GM23338 (cell line): Measurements from ENCODE around the gene WFDC11. TPM values are rescaled to one million over a fixed set of nuclear protein-coding genes. Genes with fewer than 3 reads are reported as not detected.
"Not testable (repeated sequence)": the region's sequence is repeated elsewhere in the genome, so short reads cannot be mapped to it uniquely, and the experiment has no call there.

Experiments
- ATAC-seq: fragments of 200-7000 bp; cut with Tn5 transposase; 3 replicates; pipeline ENCODE4 v1.9.1; 2020
- DNase-seq: peaks from one replicate; pipeline ENCODE4 v3.0.0-alpha.2; 2015; ENCODE audit warnings: low spot score
- H2AFZ ChIP-seq: fragments of 200-600 bp; sonication (generic); 2 replicates; pipeline ENCODE4 v1.8.0; 2016; ENCODE audit warnings: antibody characterized with exemption, mild to moderate bottlenecking, moderate library complexity
- H3F3A ChIP-seq: fragments of 200-600 bp; sonication (generic); replicated peaks from 2 replicates; pipeline ENCODE4 v1.8.0; 2017; ENCODE audit warnings: antibody characterized with exemption, mixed run types, low read depth
- H3K27ac ChIP-seq: fragments of 200-600 bp; sonication (generic); 2 replicates; pipeline ENCODE4 v1.6.1; 2016; ENCODE audit warnings: low read depth
- H3K27me3 ChIP-seq: fragments of 200-600 bp; sonication (generic); 2 replicates; pipeline ENCODE4 v1.8.0; 2016; ENCODE audit warnings: mild to moderate bottlenecking, mixed run types, moderate library complexity; ENCODE audit not compliant: insufficient read depth
- H3K36me3 ChIP-seq: fragments of 200-600 bp; sonication (generic); 2 replicates; pipeline ENCODE4 v1.8.0; 2016; ENCODE audit warnings: mild to moderate bottlenecking; ENCODE audit not compliant: insufficient read depth
- H3K4me1 ChIP-seq: fragments of 200-600 bp; sonication (generic); 2 replicates; pipeline ENCODE4 v1.8.0; 2016; ENCODE audit warnings: mild to moderate bottlenecking, moderate library complexity; ENCODE audit not compliant: insufficient read depth
- H3K4me2 ChIP-seq: fragments of 200-600 bp; sonication (generic); 2 replicates; pipeline ENCODE4 v1.7.1; 2017; ENCODE audit warnings: mixed run types
- H3K4me3 ChIP-seq: fragments of 200-600 bp; sonication (generic); 2 replicates; pipeline ENCODE4 v1.6.1; 2016; ENCODE audit warnings: mixed run types
- H3K79me2 ChIP-seq: fragments of 200-600 bp; sonication (generic); replicated peaks from 2 replicates; pipeline ENCODE4 v1.8.0; 2017; ENCODE audit warnings: mild to moderate bottlenecking; ENCODE audit not compliant: insufficient read depth
- H3K9me2 ChIP-seq: fragments of 200-600 bp; sonication (generic); 2 replicates; pipeline ENCODE4 v1.8.0; 2017; ENCODE audit not compliant: insufficient read depth
- H4K20me1 ChIP-seq: fragments of 200-600 bp; sonication (generic); replicated peaks from 2 replicates; pipeline ENCODE4 v1.8.0; 2017; ENCODE audit warnings: mild to moderate bottlenecking; ENCODE audit not compliant: insufficient read depth
- H3K27ac Mint-ChIP-seq: 2 replicates; pipeline ENCODE4 v1.8.0; 2020; ENCODE audit warnings: inconsistent platforms, mild to moderate bottlenecking, moderate library complexity, mixed read lengths
- H3K27me3 Mint-ChIP-seq: 3 replicates; pipeline ENCODE4 v1.8.0; 2022; ENCODE audit warnings: low read depth, mild to moderate bottlenecking, moderate library complexity, mixed read lengths, inconsistent platforms; ENCODE audit not compliant: insufficient read depth, poor library complexity
- H3K36me3 Mint-ChIP-seq: 3 replicates; pipeline ENCODE4 v1.8.0; 2021; ENCODE audit warnings: low read depth, mild to moderate bottlenecking, inconsistent platforms, moderate library complexity, mixed read lengths
- H3K4me1 Mint-ChIP-seq: 3 replicates; pipeline ENCODE4 v1.8.0; 2020; ENCODE audit warnings: mild to moderate bottlenecking, inconsistent platforms, mixed read lengths
- H3K4me3 Mint-ChIP-seq: 3 replicates; pipeline ENCODE4 v1.8.0; 2021; ENCODE audit warnings: moderate library complexity, mild to moderate bottlenecking, inconsistent platforms, mixed read lengths
- H3K9me3 Mint-ChIP-seq: 3 replicates; pipeline ENCODE4 v1.8.0; 2020; ENCODE audit warnings: moderate library complexity, mild to moderate bottlenecking, inconsistent platforms, mixed read lengths
- CREB1 ChIP-seq: fragments of 250-450 bp; sonication (Bioruptor Pico); IDR thresholded peaks from 2 replicates; pipeline ENCODE4 v1.5.0; 2020; ENCODE audit warnings: low read depth, mild to moderate bottlenecking, moderate library complexity
- JUNB ChIP-seq: IDR thresholded peaks from one replicate; pipeline ENCODE4 v1.6.1; 2016; ENCODE audit warnings: antibody characterized with exemption; ENCODE audit not compliant: unreplicated experiment
- NANOG ChIP-seq: IDR thresholded peaks from 2 replicates; pipeline ENCODE4 v1.6.1; 2016; ENCODE audit warnings: antibody characterized with exemption, borderline replicate concordance
- POLR2AphosphoS5 ChIP-seq: IDR thresholded peaks from 2 replicates; pipeline ENCODE4 v1.6.1; 2016; ENCODE audit warnings: antibody characterized with exemption, low read depth
- REST ChIP-seq: IDR thresholded peaks from one replicate; pipeline ENCODE4 v1.6.1; 2018; ENCODE audit warnings: antibody characterized with exemption; ENCODE audit not compliant: unreplicated experiment
- ZNF114 ChIP-seq: fragments of 250-450 bp; sonication (Bioruptor Pico); IDR thresholded peaks from 2 replicates; pipeline ENCODE4 v1.5.0; 2020; ENCODE audit warnings: mild to moderate bottlenecking, moderate library complexity
- ZNF462 ChIP-seq: fragments of 250-450 bp; sonication (Bioruptor Pico); IDR thresholded peaks from 2 replicates; pipeline ENCODE4 v1.5.0; 2020; ENCODE audit warnings: mild to moderate bottlenecking, moderate library complexity
- polyA plus RNA-seq: library from polyadenylated mRNA; unstranded; fragments of >200 nt; fragmentation: Nextera tagmentation; extraction: Ambion mirVana; gene quantifications from 2 replicates; pipeline ENCODE4 v1.2.1, GENCODE V29; 2016
- total RNA-seq: library from RNA; depleted of rRNA; stranded (reverse); fragments of >200 nt; shearing (Covaris generic); gene quantifications from 2 replicates; pipeline ENCODE4 v1.2.3, GENCODE V29; 2014

WFDC11 gene
- total and polyA plus RNA-seq, 2 experiments from 2014 or later = not detected

GRCh38 chr20:45657038-45657437 lies 13.0 kb downstream of the WFDC11 start:
- not testable (repeated sequence) for ATAC-seq, H3K9me2 ChIP-seq, H3K79me2 ChIP-seq, H3F3A ChIP-seq, H3K27me3 Mint-ChIP-seq, H3K4me3 ChIP-seq, H3K36me3 ChIP-seq, H3K4me1 Mint-ChIP-seq, DNase-seq, H3K4me3 Mint-ChIP-seq, H3K27ac Mint-ChIP-seq, H3K4me2 ChIP-seq, H2AFZ ChIP-seq, H3K27ac ChIP-seq, H3K27me3 ChIP-seq, H3K4me1 ChIP-seq, H4K20me1 ChIP-seq, H3K36me3 Mint-ChIP-seq
- H3K9me3 Mint-ChIP-seq = peaks cover 25% of the 10 kb centered on the region

- not testable (repeated sequence) for H3K36me3 ChIP-seq, DNase-seq, H3F3A ChIP-seq, H3K27me3 ChIP-seq, H3K4me3 Mint-ChIP-seq, H2AFZ ChIP-seq, H3K27me3 Mint-ChIP-seq, H4K20me1 ChIP-seq, H3K79me2 ChIP-seq, ATAC-seq, H3K4me1 Mint-ChIP-seq, H3K4me3 ChIP-seq, H3K4me1 ChIP-seq, H3K27ac Mint-ChIP-seq, H3K4me2 ChIP-seq, H3K27ac ChIP-seq
- H3K9me2 ChIP-seq = peaks cover 15% of the 10 kb centered on the region; the same call in 1 of the 2 replicates
- Mint-ChIP-seq H3K9me3 (peaks cover 50% of the 10 kb centered on the region), H3K36me3 (peaks cover 24% of the 10 kb centered on the region)
Observed at GRCh38 chr20:45651726-45652125, 18.3 kb downstream of the WFDC11 start.

- ATAC-seq = no peak; the same call in 2 of the 3 replicates
- peaks cover 15% of the 10 kb centered on the region; the same call in 1 of the 2 replicates for H3K9me2 ChIP-seq
- TF ChIP-seq JUNB (no peak), REST (no peak), ZNF462 (CRISPR knock-in tag) (no peak), POLR2AphosphoS5 (no peak), NANOG (no peak), ZNF114 (CRISPR knock-in tag) (no peak), CREB1 (CRISPR knock-in tag) (no peak)
Observed at GRCh38 chr20:45649312-45649863, 20.7 kb downstream of the WFDC11 start.

More at GRCh38 chr20:45649312-45649863, 20.7 kb downstream of the WFDC11 start:
- Histone ChIP-seq H3K36me3 (no peaks in the 10 kb centered on the region), H4K20me1 (no peaks in the 10 kb centered on the region), H3K79me2 (no peaks in the 10 kb centered on the region), H3K4me2 (no peak overlapping the region), H3K4me3 (no peak overlapping the region), H3K27ac (0 out of 2 replicates have a peak overlapping the region, but pooled peaks have one; percentile 64), H3K27me3 (no peaks in the 10 kb centered on the region), H3F3A (no peaks in the 10 kb centered on the region), H3K4me1 (no peaks in the 10 kb centered on the region), H2AFZ (no peak overlapping the region)
- peaks cover 51% of the 10 kb centered on the region for H3K9me3 Mint-ChIP-seq
- H3K4me3 Mint-ChIP-seq = no peak overlapping the region
- H3K4me1 Mint-ChIP-seq = peaks cover 10% of the 10 kb centered on the region; the same call in 2 of the 3 replicates
- DNase-seq = peak; percentile 54
- peaks cover 26% of the 10 kb centered on the region for H3K36me3 Mint-ChIP-seq
- H3K27me3 Mint-ChIP-seq = peaks cover 4% of the 10 kb centered on the region
- no peak overlapping the region; the same call in 1 of the 2 replicates for H3K27ac Mint-ChIP-seq
